ENCODE results near the gene CXCR6. TPM values are rescaled to one million over a fixed set of nuclear protein-coding genes. Genes with fewer than 3 reads are reported as not detected.

Gene CXCR6
- total and polyA plus RNA-seq, 2 of the 8 experiments (the other 6 are each of a cell fraction or from before 2014, with no cell fraction given) = not detected

DNA sequence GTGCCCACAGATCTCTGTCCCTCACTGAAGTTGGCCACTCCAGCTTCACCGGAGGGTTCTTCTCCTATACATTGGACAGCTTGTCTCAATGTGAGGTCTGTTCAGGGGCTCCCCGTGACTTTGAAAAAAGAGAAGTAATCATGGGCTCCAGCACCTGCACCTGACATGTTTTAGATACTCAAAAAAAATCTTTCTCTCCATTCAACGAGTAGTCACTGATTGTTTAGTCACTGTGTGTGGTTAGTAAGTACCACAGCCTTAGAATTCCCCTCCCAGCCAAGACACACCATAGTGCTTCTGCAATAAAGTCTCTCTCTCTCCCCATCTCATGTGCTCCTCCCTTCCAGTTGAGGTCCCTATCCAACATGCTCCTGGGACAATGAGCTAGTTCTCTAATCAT lies 38.3 kb upstream of the CXCR6 start:
- Histone ChIP-seq H2BK120ac (replicated peaks; ENCODE audit: low read depth, low read length) (no peak overlapping the region), H3K18ac (ENCODE audit: extremely low read depth, low read length) (no peak overlapping the region), H3K79me1 (ENCODE audit: low read depth, low read length) (no peaks in the 10 kb centered on the region), H4K5ac (ENCODE audit: insufficient read length, low read depth, low read length) (no peak overlapping the region), H2BK20ac (ENCODE audit: low read length) (no peak overlapping the region), H3K4me2 (ENCODE audit: insufficient read depth in 1 of 2, low read depth in 2 of 2, low read length in 2 of 2) (no peak overlapping the region), H3K4me3 (ENCODE audit: extremely low read depth in 1 of 4, insufficient read depth in 2 of 4, low read depth in 3 of 4, low read length in 4 of 4) (no peak overlapping the region), H3K27me3 (replicated peaks in 1 of 4; ENCODE audit: control insufficient read depth in 3 of 4, extremely low read depth in 1 of 4, insufficient read depth in 3 of 4, low read length in 3 of 4) (no peaks in the 10 kb centered on the region; a peak in 1 of 7 replicates), H3K23me2 (ENCODE audit: low read depth, low read length) (no peaks in the 10 kb centered on the region), H3K27ac (ENCODE audit: low read depth, low read length) (no peak overlapping the region), H2AFZ (ENCODE audit: low read length) (no peak overlapping the region), H3K56ac (replicated peaks; ENCODE audit: insufficient read length, low read depth, low read length) (no peak overlapping the region), H4K20me1 (replicated peaks in 1 of 2; ENCODE audit: control insufficient read depth in 1 of 2, insufficient read depth in 2 of 2, low read length in 2 of 2) (peaks cover 0 to 4% of the 10 kb centered on the region in 2 experiments), H3K9me3 (ENCODE audit: insufficient read depth in 2 of 2, low read depth in 1 of 2, low read length in 1 of 2) (no peaks in the 10 kb centered on the region), H3K4me1 (replicated peaks in 1 of 4; ENCODE audit: control insufficient read depth in 3 of 4, insufficient read depth in 4 of 4, low read length in 3 of 4) (no peaks in the 10 kb centered on the region), H2BK5ac (ENCODE audit: low read depth, low read length) (no peak overlapping the region), H3K9ac (replicated peaks in 1 of 4; ENCODE audit: extremely low read depth in 1 of 4, low read depth in 3 of 4, low read length in 3 of 4) (no peak overlapping the region), H2BK15ac (ENCODE audit: low read length) (no peak overlapping the region), H3K23ac (ENCODE audit: insufficient read length) (no peak overlapping the region), H2AK5ac (ENCODE audit: low read depth, low read length) (no peak overlapping the region), H3K79me2 (ENCODE audit: control insufficient read depth in 1 of 2, insufficient read depth in 2 of 2, low read length in 2 of 2) (no peaks in the 10 kb centered on the region), H3K36me3 (ENCODE audit: control insufficient read depth in 2 of 4, insufficient read depth in 4 of 4, low read length in 3 of 4) (no peaks in the 10 kb centered on the region), H3K14ac (ENCODE audit: insufficient read length) (no peak overlapping the region), H3K4ac (replicated peaks; ENCODE audit: insufficient read length, low read depth, low read length) (no peak overlapping the region), H4K91ac (replicated peaks; ENCODE audit: insufficient read length, low read length) (no peak overlapping the region), H4K8ac (ENCODE audit: extremely low read depth, insufficient read depth, low read length) (no peak overlapping the region), H2BK12ac (ENCODE audit: low read depth, low read length) (no peak overlapping the region)
- DNase-seq (ENCODE audit: low read depth in 1 of 2, low spot score in 2 of 2) (no peak), FAIRE-seq (no peak)
- WGBS, 2 experiments (ENCODE audit: extremely low coverage in 1 of 2, insufficient coverage in 1 of 2, insufficient read length in 1 of 2, insufficient replicate concordance in 2 of 2, low coverage in 1 of 2, low lambda C conversion rate in 2 of 2, missing lambda C conversion rate in 1 of 2) = 90% methylated on average over 3 of the region's 3 CpGs; no CpG with 5 or more reads in 1 of the 2 experiments
- ChIA-PET CTCF (ENCODE audit: partially characterized antibody) (interaction anchor here (0.8 to 1.4 kb wide), 6 partner anchors 14 to 305 kb away, joined by 3 to 5 read pairs (median 3); no protein-coding TSS in a partner anchor), POLR2A (ENCODE audit: partially characterized antibody) (no interaction called here)
- TF ChIP-seq SAP30 (IDR thresholded peaks at IDR 0.05; ENCODE audit: insufficient read depth, insufficient replicate concordance, low read length) = no peak
- TF ChIP-seq TBP (IDR thresholded peaks at IDR 0.05; ENCODE audit: low read depth, low read length) = no peak
- no peak for TF ChIP-seq CREB1 (IDR thresholded peaks at IDR 0.05)
- no peak for TF ChIP-seq BRCA1 (IDR thresholded peaks at IDR 0.05; ENCODE audit: low read depth, low read length)
- TF ChIP-seq HDAC2 (IDR thresholded peaks at IDR 0.05; ENCODE audit: borderline replicate concordance in 1 of 2, low read depth in 2 of 2, low read length in 2 of 2) = no peak
- no peak for TF ChIP-seq EZH2 (IDR thresholded peaks at IDR 0.05; ENCODE audit: low read depth, low read length, severe bottlenecking)
- no peak for TF ChIP-seq RFX5 (IDR thresholded peaks at IDR 0.05; ENCODE audit: borderline replicate concordance, low read depth, low read length)
- no peak for TF ChIP-seq PHF8 (conservative IDR thresholded peaks at IDR 0.05; ENCODE audit: low read depth, low read length)
- TF ChIP-seq POLR2A (IDR thresholded peaks at IDR 0.05; ENCODE audit: control extremely low read depth in 1 of 2, low read depth in 2 of 2, low read length in 2 of 2) = no peak
- no peak for TF ChIP-seq TAF1 (IDR thresholded peaks at IDR 0.05; ENCODE audit: low read depth, low read length)
- TF ChIP-seq ASH2L (IDR thresholded peaks at IDR 0.05; ENCODE audit: low read length) = no peak
- TF ChIP-seq BCL11A (IDR thresholded peaks at IDR 0.05; ENCODE audit: low read depth in 2 of 2, low read length in 2 of 2) = no peak
- TF ChIP-seq, protein P1, sequence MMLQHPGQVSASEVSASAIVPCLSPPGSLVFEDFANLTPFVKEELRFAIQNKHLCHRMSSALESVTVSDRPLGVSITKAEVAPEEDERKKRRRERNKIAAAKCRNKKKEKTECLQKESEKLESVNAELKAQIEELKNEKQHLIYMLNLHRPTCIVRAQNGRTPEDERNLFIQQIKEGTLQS (IDR thresholded peaks at IDR 0.05; ENCODE audit: insufficient read depth, low read depth, low read length) = no peak
- TF ChIP-seq MAFK (IDR thresholded peaks at IDR 0.05; ENCODE audit: low read depth, low read length) = no peak
- TF ChIP-seq GTF2F1 (IDR thresholded peaks at IDR 0.05; ENCODE audit: borderline replicate concordance, low read depth, low read length) = no peak
